SK-N-MC (cell line): ENCODE measurements around the gene XIAP.

ENCODE experiments used
- DNase-seq: peaks from one replicate; pipeline ENCODE4 v3.0.0-alpha.2; 2011; ENCODE audit warnings: low read depth, low spot score
- H3K27ac ChIP-seq: fragments of 200-600 bp; sonication (generic); 2 replicates; pipeline ENCODE4 v1.5.1; 2016; ENCODE audit warnings: mixed run types
- H3K36me3 ChIP-seq: fragments of 200-600 bp; sonication (generic); 2 replicates; pipeline ENCODE4 v1.6.1; 2017; ENCODE audit warnings: antibody characterized with exemption, low read length, mixed read lengths; ENCODE audit not compliant: insufficient read depth
- H3K4me3 ChIP-seq: fragments of 200-600 bp; sonication (generic); 2 replicates; pipeline ENCODE4 v1.5.1; 2016
- H3K9ac ChIP-seq: fragments of 200-600 bp; sonication (generic); 2 replicates; pipeline ENCODE4 v1.8.0; 2017; ENCODE audit warnings: mixed run types, mixed read lengths; ENCODE audit not compliant: insufficient read length
- H3K9me3 ChIP-seq: fragments of 200-600 bp; sonication (generic); 2 replicates; pipeline ENCODE4 v1.6.1; 2017; ENCODE audit warnings: low read depth, mild to moderate bottlenecking, antibody characterized with exemption, low read length, moderate library complexity, mixed read lengths
- FOXP2 ChIP-seq: optimal IDR thresholded peaks from 2 replicates; pipeline ENCODE3; 2011; ENCODE audit warnings: mild to moderate bottlenecking, moderate library complexity; ENCODE audit not compliant: insufficient read depth; ENCODE audit errors: extremely low read length, control extremely low read depth
- POLR2AphosphoS5 ChIP-seq: IDR thresholded peaks from 2 replicates; pipeline ENCODE4 v1.6.1; 2012; ENCODE audit warnings: mild to moderate bottlenecking, low read depth, low read length, borderline replicate concordance

The XIAP gene

GRCh38 chrX:123962006-123962467 is 102.2 kb downstream of the XIAP start:
- Histone ChIP-seq H3K36me3 (no peaks in the 10 kb centered on the region), H3K27ac (peak overlapping the region; percentile 98), H3K9ac (peak overlapping the region; percentile 98), H3K4me3 (peak overlapping the region; percentile 91), H3K9me3 (no peaks in the 10 kb centered on the region)
- peak; percentile 34 for DNase-seq
- TF ChIP-seq FOXP2 (no peak), POLR2AphosphoS5 (peak; percentile 29; the same call in 1 of the 2 replicates)

GRCh38 chrX:123962794-123963373 is 103.0 kb downstream of the XIAP start:
- peak overlapping the region; percentile 91 for H3K4me3 ChIP-seq
- H3K27ac ChIP-seq: peak overlapping the region; percentile 98
- TF ChIP-seq POLR2AphosphoS5: peak; percentile 74
- no peak for TF ChIP-seq FOXP2
- H3K9me3 ChIP-seq: no peaks in the 10 kb centered on the region
- no peaks in the 10 kb centered on the region for H3K36me3 ChIP-seq
- H3K9ac ChIP-seq: peak overlapping the region; percentile 98
- DNase-seq: peak; percentile 67
